ENCODE data around the gene PHACTR3. TPM values are rescaled to one million over a fixed set of nuclear protein-coding genes. Genes with fewer than 3 reads are reported as not detected.
"Not testable (repeated sequence)": the region's sequence is repeated elsewhere in the genome, so short reads cannot be mapped to it uniquely, and the experiment has no call there.

PHACTR3 gene
- total RNA-seq, 1 experiment from 2014 or later: not detected

GRCh38 chr20:59618131-59618530, 13.8 kb downstream of the PHACTR3 start:
- Histone ChIP-seq H3K18ac (ENCODE audit: insufficient read length, low read depth, low read length) (no peak overlapping the region), H2BK15ac (ENCODE audit: low read depth, low read length) (no peak overlapping the region), H2BK12ac (ENCODE audit: insufficient read length, low read depth, low read length) (no peak overlapping the region), H4K8ac (replicated peaks; ENCODE audit: insufficient read length, low read depth, low read length) (no peak overlapping the region), H4K5ac (ENCODE audit: insufficient read length, low read depth, low read length) (no peak overlapping the region), H3K9ac (ENCODE audit: extremely low read depth, insufficient read length, low read length) (no peak overlapping the region), H4K91ac (ENCODE audit: insufficient read length, low read depth, low read length) (no peak overlapping the region), H2BK5ac (ENCODE audit: insufficient read length, low read length) (no peak overlapping the region), H3K14ac (ENCODE audit: insufficient read depth, low read length) (no peak overlapping the region; the same call in 1 of the 2 replicates), H2AK5ac (ENCODE audit: insufficient read length, low read length) (no peak overlapping the region), H3K27ac (ENCODE audit: insufficient read length, low read depth, low read length) (no peak overlapping the region), H3K4me2 (ENCODE audit: insufficient read depth, insufficient read length, low read length) (no peak overlapping the region), H3K79me2 (ENCODE audit: insufficient read depth, low read length) (no peaks in the 10 kb centered on the region), H3K4me1 (ENCODE audit: insufficient read depth, low read length) (no peaks in the 10 kb centered on the region), H4K20me1 (ENCODE audit: control insufficient read depth, insufficient read depth, insufficient read length) (no peaks in the 10 kb centered on the region), H2AFZ (ENCODE audit: low read length) (no peak overlapping the region), H3K23ac (ENCODE audit: insufficient read length, low read depth, low read length) (no peak overlapping the region), H3K27me3 (ENCODE audit: insufficient read depth, low read length) (no peaks in the 10 kb centered on the region; the same call in 1 of the 2 replicates), H3K9me3 (ENCODE audit: control insufficient read depth, low read depth, low read length) (no peaks in the 10 kb centered on the region), H2BK120ac (ENCODE audit: low read depth, low read length, poor library complexity, severe bottlenecking) (no peak overlapping the region), H3K79me1 (ENCODE audit: insufficient read depth, low read depth, low read length, poor library complexity, severe bottlenecking) (no peaks in the 10 kb centered on the region), H3K4ac (ENCODE audit: low read depth, low read length) (no peak overlapping the region), H2BK20ac (ENCODE audit: low read depth, low read length, poor library complexity, severe bottlenecking) (no peak overlapping the region), H3K56ac (ENCODE audit: insufficient read length, low read depth, low read length) (no peak overlapping the region), H3T11ph (ENCODE audit: low read length) (no peak overlapping the region), H3K23me2 (ENCODE audit: insufficient read length, low read depth, low read length, poor library complexity, severe bottlenecking) (no peaks in the 10 kb centered on the region)
- H3K27ac Mint-ChIP-seq: no peak overlapping the region
- H3K9me3 Mint-ChIP-seq: peaks cover 0 to 96% of the 10 kb centered on the region in 2 experiments; a peak in 2 of 5 replicates
- no peak overlapping the region for H3K4me3 Mint-ChIP-seq
- H3K36me3 Mint-ChIP-seq (ENCODE audit: insufficient read depth in 1 of 3, low read depth in 3 of 3): peaks cover 0 to 20% (median 0%) of the 10 kb centered on the region in 3 experiments; a peak in 2 of 7 replicates
- TF ChIP-seq, protein P1, sequence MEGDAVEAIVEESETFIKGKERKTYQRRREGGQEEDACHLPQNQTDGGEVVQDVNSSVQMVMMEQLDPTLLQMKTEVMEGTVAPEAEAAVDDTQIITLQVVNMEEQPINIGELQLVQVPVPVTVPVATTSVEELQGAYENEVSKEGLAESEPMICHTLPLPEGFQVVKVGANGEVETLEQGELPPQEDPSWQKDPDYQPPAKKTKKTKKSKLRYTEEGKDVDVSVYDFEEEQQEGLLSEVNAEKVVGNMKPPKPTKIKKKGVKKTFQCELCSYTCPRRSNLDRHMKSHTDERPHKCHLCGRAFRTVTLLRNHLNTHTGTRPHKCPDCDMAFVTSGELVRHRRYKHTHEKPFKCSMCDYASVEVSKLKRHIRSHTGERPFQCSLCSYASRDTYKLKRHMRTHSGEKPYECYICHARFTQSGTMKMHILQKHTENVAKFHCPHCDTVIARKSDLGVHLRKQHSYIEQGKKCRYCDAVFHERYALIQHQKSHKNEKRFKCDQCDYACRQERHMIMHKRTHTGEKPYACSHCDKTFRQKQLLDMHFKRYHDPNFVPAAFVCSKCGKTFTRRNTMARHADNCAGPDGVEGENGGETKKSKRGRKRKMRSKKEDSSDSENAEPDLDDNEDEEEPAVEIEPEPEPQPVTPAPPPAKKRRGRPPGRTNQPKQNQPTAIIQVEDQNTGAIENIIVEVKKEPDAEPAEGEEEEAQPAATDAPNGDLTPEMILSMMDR (conservative IDR thresholded peaks at IDR 0.05): no peak
- no peaks in the 10 kb centered on the region for H3K4me1 Mint-ChIP-seq
- peaks cover 54% of the 10 kb centered on the region for H3K27me3 Mint-ChIP-seq (ENCODE audit: low read depth)
- no peak for DNase-seq
- WGBS (ENCODE audit: extremely low coverage, insufficient read length, low lambda C conversion rate): no CpG with 5 or more reads among the region's 8 CpGs

- not testable (repeated sequence) for DNase-seq; H3K27me3 ChIP-seq (ENCODE audit: insufficient read depth, low read length); H2BK20ac ChIP-seq (ENCODE audit: low read depth, low read length, poor library complexity, severe bottlenecking); H3T11ph ChIP-seq (ENCODE audit: low read length); H4K91ac ChIP-seq (ENCODE audit: insufficient read length, low read depth, low read length); H3K79me1 ChIP-seq (ENCODE audit: insufficient read depth, low read depth, low read length, poor library complexity, severe bottlenecking); H3K27ac Mint-ChIP-seq; H3K18ac ChIP-seq (ENCODE audit: insufficient read length, low read depth, low read length); H4K5ac ChIP-seq (ENCODE audit: insufficient read length, low read depth, low read length); H2BK15ac ChIP-seq (ENCODE audit: low read depth, low read length); H3K79me2 ChIP-seq (ENCODE audit: insufficient read depth, low read length); H3K4me3 Mint-ChIP-seq; H3K56ac ChIP-seq (ENCODE audit: insufficient read length, low read depth, low read length); H3K27ac ChIP-seq (ENCODE audit: insufficient read length, low read depth, low read length); H3K4me1 ChIP-seq (ENCODE audit: insufficient read depth, low read length); H3K23ac ChIP-seq (ENCODE audit: insufficient read length, low read depth, low read length); H3K4me2 ChIP-seq (ENCODE audit: insufficient read depth, insufficient read length, low read length); H3K4me1 Mint-ChIP-seq; H3K9ac ChIP-seq (ENCODE audit: extremely low read depth, insufficient read length, low read length); H2AK5ac ChIP-seq (ENCODE audit: insufficient read length, low read length); H3K14ac ChIP-seq (ENCODE audit: insufficient read depth, low read length); H2BK12ac ChIP-seq (ENCODE audit: insufficient read length, low read depth, low read length); H2BK5ac ChIP-seq (ENCODE audit: insufficient read length, low read length); H3K23me2 ChIP-seq (ENCODE audit: insufficient read length, low read depth, low read length, poor library complexity, severe bottlenecking); H4K20me1 ChIP-seq (ENCODE audit: control insufficient read depth, insufficient read depth, insufficient read length); H3K4ac ChIP-seq (ENCODE audit: low read depth, low read length); H3K9me3 ChIP-seq (ENCODE audit: control insufficient read depth, low read depth, low read length); H2BK120ac ChIP-seq (ENCODE audit: low read depth, low read length, poor library complexity, severe bottlenecking); H4K8ac ChIP-seq (replicated peaks; ENCODE audit: insufficient read length, low read depth, low read length); H2AFZ ChIP-seq (ENCODE audit: low read length)
- H3K27me3 Mint-ChIP-seq (ENCODE audit: low read depth): peaks cover 54% of the 10 kb centered on the region
- no CpG with 5 or more reads among the region's 6 CpGs for WGBS (ENCODE audit: extremely low coverage, insufficient read length, low lambda C conversion rate)
- peaks cover 0 to 20% (median 0%) of the 10 kb centered on the region in 3 experiments; a peak in 2 of 7 replicates for H3K36me3 Mint-ChIP-seq (ENCODE audit: insufficient read depth in 1 of 3, low read depth in 3 of 3)
- H3K9me3 Mint-ChIP-seq: peaks cover 0 to 96% of the 10 kb centered on the region in 2 experiments; a peak in 2 of 5 replicates
These were observed 14.2 kb downstream of the PHACTR3 start for GRCh38 chr20:59618585-59618984.

Data from H9 (cell line).